GM19238 (cell line): Measurements from ENCODE around the gene BCL7C.
"Not testable (repeated sequence)": the region's sequence is repeated elsewhere in the genome, so short reads cannot be mapped to it uniquely, and the experiment has no call there.

Experiments used
- DNase-seq: peaks from one replicate; pipeline ENCODE4 v3.0.0; 2011; ENCODE audit warnings: low spot score; ENCODE audit not compliant: insufficient read length

The BCL7C gene

GRCh38 chr16:30893744-30894539 lies at the start of gene BCL7C:
Gene BCL7C (minus strand): TSS chr16:30894077. CDS start chr16:30893944, 133 bp downstream.
- peak; percentile 86 for DNase-seq

GRCh38 chr16:30942426-30942806 lies 48.5 kb upstream of the BCL7C start:
- no peak for DNase-seq

- peak; percentile 94 for DNase-seq
These were observed 47.9 kb upstream of the BCL7C start for GRCh38 chr16:30941600-30942425.

- not testable (repeated sequence) for DNase-seq
These were observed 45.7 kb upstream of the BCL7C start for GRCh38 chr16:30939571-30939970.

GRCh38 chr16:30937692-30938091 lies 43.8 kb upstream of the BCL7C start:
- DNase-seq, result no peak

- DNase-seq, result no peak
These were observed 41.1 kb upstream of the BCL7C start for GRCh38 chr16:30934827-30935557.

GRCh38 chr16:30931068-30931650 lies 37.3 kb upstream of the BCL7C start:
- no peak for DNase-seq

GRCh38 chr16:30930160-30930571 lies 36.3 kb upstream of the BCL7C start:
- DNase-seq, result no peak

GRCh38 chr16:30929167-30929566 lies 35.3 kb upstream of the BCL7C start:
- peak; percentile 7 for DNase-seq

GRCh38 chr16:30928390-30928789 lies 34.5 kb upstream of the BCL7C start:
- peak; percentile 0 for DNase-seq

- peak; percentile 42 for DNase-seq
These were observed 34.0 kb upstream of the BCL7C start for GRCh38 chr16:30927789-30928378.

- DNase-seq, result no peak
These were observed 33.3 kb upstream of the BCL7C start for GRCh38 chr16:30926937-30927788.

GRCh38 chr16:30925995-30926811 lies 32.3 kb upstream of the BCL7C start:
- DNase-seq, result no peak

- no peak for DNase-seq
These were observed 31.7 kb upstream of the BCL7C start for GRCh38 chr16:30925632-30925987.

GRCh38 chr16:30924913-30925631 lies 31.2 kb upstream of the BCL7C start:
- DNase-seq, result no peak

GRCh38 chr16:30924076-30924912 lies 30.4 kb upstream of the BCL7C start:
- peak; percentile 19 for DNase-seq

- DNase-seq, result no peak
These were observed 29.7 kb upstream of the BCL7C start, which contains the start of gene FBXL19 for GRCh38 chr16:30923554-30924075. Gene FBXL19 (plus strand): TSS chr16:30923572. CDS start chr16:30925755, 2,183 bp downstream.
